Measurements from ENCODE around the gene NRDE2. TPM values are rescaled to one million over a fixed set of nuclear protein-coding genes. Genes with fewer than 3 reads are reported as not detected.

Gene NRDE2
- total RNA-seq, 1 experiment from 2014 or later: 8.6 TPM

GRCh38 chr14:90280096-90280495, 51.6 kb downstream of the NRDE2 start:
- H3K4me3 ChIP-seq: no peak overlapping the region
- peak overlapping the region; percentile 59; the same call in 1 of the 2 replicates for H3K27ac ChIP-seq
- H3K36me3 ChIP-seq: peaks cover 35% of the 10 kb centered on the region
- peaks cover 43% of the 10 kb centered on the region for H3K4me1 ChIP-seq (replicated peaks)
- H3K27me3 ChIP-seq (replicated peaks): no peaks in the 10 kb centered on the region
- DNase-seq (ENCODE audit: low read depth in 1 of 2, low spot score in 2 of 2): no peak
- H3K9me3 ChIP-seq (replicated peaks): no peaks in the 10 kb centered on the region

- H3K27me3 ChIP-seq (replicated peaks): no peaks in the 10 kb centered on the region
- peak in 1 of 2 experiments; percentile 26 for DNase-seq (ENCODE audit: low read depth in 1 of 2, low spot score in 2 of 2)
- no peaks in the 10 kb centered on the region for H3K9me3 ChIP-seq (replicated peaks)
- no peak overlapping the region for H3K4me3 ChIP-seq
- peaks cover 45% of the 10 kb centered on the region for H3K36me3 ChIP-seq
- H3K27ac ChIP-seq: no peak overlapping the region
- H3K4me1 ChIP-seq (replicated peaks): peaks cover 49% of the 10 kb centered on the region
These were observed 53.3 kb downstream of the NRDE2 start for GRCh38 chr14:90278199-90279175.

- H3K4me3 ChIP-seq: no peak overlapping the region
- peaks cover 49% of the 10 kb centered on the region for H3K4me1 ChIP-seq (replicated peaks)
- peaks cover 53% of the 10 kb centered on the region for H3K36me3 ChIP-seq
- no peak overlapping the region for H3K27ac ChIP-seq
- peak in 1 of 2 experiments; percentile 33 for DNase-seq (ENCODE audit: low read depth in 1 of 2, low spot score in 2 of 2)
- H3K27me3 ChIP-seq (replicated peaks): no peaks in the 10 kb centered on the region
- H3K9me3 ChIP-seq (replicated peaks): no peaks in the 10 kb centered on the region
These were observed 54.1 kb downstream of the NRDE2 start for GRCh38 chr14:90277581-90278198.

GRCh38 chr14:90276646-90277367, 54.9 kb downstream of the NRDE2 start:
- Histone ChIP-seq H3K9me3 (replicated peaks) (no peaks in the 10 kb centered on the region), H3K4me3 (no peak overlapping the region), H3K4me1 (replicated peaks) (peaks cover 44% of the 10 kb centered on the region), H3K27ac (peak overlapping the region; percentile 70), H3K36me3 (peaks cover 60% of the 10 kb centered on the region), H3K27me3 (replicated peaks) (no peaks in the 10 kb centered on the region)
- peak; percentile 46 to 71 for DNase-seq (ENCODE audit: low read depth in 1 of 2, low spot score in 2 of 2)

- H3K36me3 ChIP-seq: peaks cover 70% of the 10 kb centered on the region
- no peak overlapping the region for H3K4me3 ChIP-seq
- peaks cover 35% of the 10 kb centered on the region for H3K4me1 ChIP-seq (replicated peaks)
- H3K27ac ChIP-seq: peak overlapping the region; percentile 70
- H3K27me3 ChIP-seq (replicated peaks): no peaks in the 10 kb centered on the region
- peak; percentile 59 to 82 for DNase-seq (ENCODE audit: low read depth in 1 of 2, low spot score in 2 of 2)
- H3K9me3 ChIP-seq (replicated peaks): no peaks in the 10 kb centered on the region
These were observed 55.9 kb downstream of the NRDE2 start for GRCh38 chr14:90275820-90276219.

- no peak overlapping the region for H3K4me3 ChIP-seq
- no peaks in the 10 kb centered on the region for H3K27me3 ChIP-seq (replicated peaks)
- H3K27ac ChIP-seq: peak overlapping the region; percentile 70
- H3K36me3 ChIP-seq: peaks cover 70% of the 10 kb centered on the region
- DNase-seq (ENCODE audit: low read depth in 1 of 2, low spot score in 2 of 2): peak in 1 of 2 experiments; percentile 27
- H3K9me3 ChIP-seq (replicated peaks): no peaks in the 10 kb centered on the region
- H3K4me1 ChIP-seq (replicated peaks): peaks cover 31% of the 10 kb centered on the region
These were observed 56.3 kb downstream of the NRDE2 start for GRCh38 chr14:90275458-90275814.

- Histone ChIP-seq H3K4me1 (replicated peaks) (peaks cover 29% of the 10 kb centered on the region), H3K27ac (peak overlapping the region; percentile 70), H3K4me3 (no peak overlapping the region), H3K36me3 (peaks cover 71% of the 10 kb centered on the region), H3K27me3 (replicated peaks) (no peaks in the 10 kb centered on the region), H3K9me3 (replicated peaks) (no peaks in the 10 kb centered on the region)
- peak; percentile 46 to 62 for DNase-seq (ENCODE audit: low read depth in 1 of 2, low spot score in 2 of 2)
These were observed 56.8 kb downstream of the NRDE2 start for GRCh38 chr14:90274808-90275457.

GRCh38 chr14:90274019-90274418, 57.7 kb downstream of the NRDE2 start:
- H3K9me3 ChIP-seq (replicated peaks): no peaks in the 10 kb centered on the region
- H3K27ac ChIP-seq: no peak overlapping the region
- H3K4me3 ChIP-seq: no peak overlapping the region
- no peaks in the 10 kb centered on the region for H3K27me3 ChIP-seq (replicated peaks)
- DNase-seq (ENCODE audit: low read depth in 1 of 2, low spot score in 2 of 2): peak; percentile 4 to 34
- peaks cover 29% of the 10 kb centered on the region for H3K4me1 ChIP-seq (replicated peaks)
- H3K36me3 ChIP-seq: peaks cover 79% of the 10 kb centered on the region

GRCh38 chr14:90273532-90273931, 58.2 kb downstream of the NRDE2 start:
- H3K27me3 ChIP-seq (replicated peaks): no peaks in the 10 kb centered on the region
- no peak overlapping the region for H3K27ac ChIP-seq
- no peak overlapping the region for H3K4me3 ChIP-seq
- H3K36me3 ChIP-seq: peaks cover 80% of the 10 kb centered on the region
- peaks cover 29% of the 10 kb centered on the region for H3K4me1 ChIP-seq (replicated peaks)
- no peaks in the 10 kb centered on the region for H3K9me3 ChIP-seq (replicated peaks)
- no peak for DNase-seq (ENCODE audit: low read depth in 1 of 2, low spot score in 2 of 2)

GRCh38 chr14:90272523-90272922, 59.2 kb downstream of the NRDE2 start:
- no peaks in the 10 kb centered on the region for H3K9me3 ChIP-seq (replicated peaks)
- peaks cover 84% of the 10 kb centered on the region for H3K36me3 ChIP-seq
- H3K4me3 ChIP-seq: no peak overlapping the region
- H3K27ac ChIP-seq: no peak overlapping the region
- DNase-seq (ENCODE audit: low read depth in 1 of 2, low spot score in 2 of 2): peak in 1 of 2 experiments; percentile 18
- no peaks in the 10 kb centered on the region for H3K27me3 ChIP-seq (replicated peaks)
- H3K4me1 ChIP-seq (replicated peaks): peaks cover 29% of the 10 kb centered on the region

- no peaks in the 10 kb centered on the region for H3K4me1 ChIP-seq (replicated peaks)
- H3K9me3 ChIP-seq (replicated peaks): no peaks in the 10 kb centered on the region
- H3K4me3 ChIP-seq: no peak overlapping the region
- H3K36me3 ChIP-seq: peaks cover 95% of the 10 kb centered on the region
- no peak for DNase-seq (ENCODE audit: low read depth in 1 of 2, low spot score in 2 of 2)
- no peak overlapping the region for H3K27ac ChIP-seq
- H3K27me3 ChIP-seq (replicated peaks): no peaks in the 10 kb centered on the region
These were observed 63.3 kb downstream of the NRDE2 start for GRCh38 chr14:90268420-90268819.

GRCh38 chr14:90266441-90267154, 65.1 kb downstream of the NRDE2 start:
- Histone ChIP-seq H3K27ac (no peak overlapping the region), H3K4me3 (no peak overlapping the region), H3K4me1 (replicated peaks) (no peaks in the 10 kb centered on the region), H3K36me3 (peaks cover 90% of the 10 kb centered on the region), H3K9me3 (replicated peaks) (no peaks in the 10 kb centered on the region), H3K27me3 (replicated peaks) (no peaks in the 10 kb centered on the region)
- DNase-seq (ENCODE audit: low read depth in 1 of 2, low spot score in 2 of 2): no peak
